Hepatocyte (in vitro differentiated cells): Measurements from ENCODE around the gene TBC1D25. TPM values are rescaled to one million over a fixed set of nuclear protein-coding genes. Genes with fewer than 3 reads are reported as not detected.
"Not testable (repeated sequence)": the region's sequence is repeated elsewhere in the genome, so short reads cannot be mapped to it uniquely, and the experiment has no call there.

Experiments
- DNase-seq: peaks from one replicate; pipeline ENCODE4 v3.0.0-alpha.2; 2016; ENCODE audit warnings: low spot score
- H2AFZ ChIP-seq: fragments of 200-600 bp; sonication (generic); 2 replicates; pipeline ENCODE4 v1.6.0; 2016; ENCODE audit warnings: antibody characterized with exemption, mild to moderate bottlenecking
- H3K27ac ChIP-seq: fragments of 200-600 bp; sonication (generic); 2 replicates; pipeline ENCODE4 v1.5.1; 2016; ENCODE audit warnings: mild to moderate bottlenecking
- H3K27me3 ChIP-seq: fragments of 200-600 bp; sonication (generic); 2 replicates; pipeline ENCODE4 v1.6.1; 2016
- H3K36me3 ChIP-seq: fragments of 200-600 bp; sonication (generic); replicated peaks from 2 replicates; pipeline ENCODE4 v1.5.1; 2016; ENCODE audit warnings: low read depth; ENCODE audit not compliant: insufficient read depth
- H3K4me1 ChIP-seq: fragments of 200-600 bp; sonication (generic); 2 replicates; pipeline ENCODE4 v1.5.1; 2016; ENCODE audit warnings: mild to moderate bottlenecking, moderate library complexity; ENCODE audit not compliant: insufficient read depth
- H3K4me2 ChIP-seq: fragments of 200-600 bp; sonication (generic); 2 replicates; pipeline ENCODE4 v1.6.0; 2016
- H3K4me3 ChIP-seq: fragments of 200-600 bp; sonication (generic); 2 replicates; pipeline ENCODE4 v1.5.1; 2016; ENCODE audit warnings: mild to moderate bottlenecking
- H3K79me2 ChIP-seq: fragments of 200-600 bp; sonication (generic); 2 replicates; pipeline ENCODE4 v1.6.0; 2017; ENCODE audit warnings: mild to moderate bottlenecking
- H3K9me2 ChIP-seq: fragments of 200-600 bp; sonication (generic); replicated peaks from 2 replicates; pipeline ENCODE4 v1.6.0; 2017; ENCODE audit warnings: mild to moderate bottlenecking; ENCODE audit not compliant: insufficient read depth
- H3K9me3 ChIP-seq: fragments of 200-600 bp; sonication (generic); 2 replicates; pipeline ENCODE4 v1.5.1; 2016; ENCODE audit warnings: low read depth, mild to moderate bottlenecking
- H4K20me1 ChIP-seq: fragments of 200-600 bp; sonication (generic); 2 replicates; pipeline ENCODE4 v1.6.0; 2016; ENCODE audit warnings: mild to moderate bottlenecking; ENCODE audit not compliant: insufficient read depth, poor library complexity, severe bottlenecking
- CTCF ChIP-seq: fragments of 200-600 bp; sonication (generic); IDR thresholded peaks from 2 replicates; pipeline ENCODE4 v1.5.1; 2016; ENCODE audit warnings: antibody characterized with exemption, mild to moderate bottlenecking; ENCODE audit not compliant: poor library complexity
- EZH2 ChIP-seq: fragments of 200-600 bp; sonication (generic); IDR thresholded peaks from 2 replicates; pipeline ENCODE4 v1.6.1; 2016; ENCODE audit warnings: antibody characterized with exemption, mild to moderate bottlenecking, borderline replicate concordance
- EZH2phosphoT487 ChIP-seq: fragments of 200-600 bp; sonication (generic); IDR thresholded peaks from one replicate; pipeline ENCODE4 v1.6.1; 2018; ENCODE audit warnings: antibody characterized with exemption, mild to moderate bottlenecking, low read depth, moderate library complexity; ENCODE audit not compliant: unreplicated experiment, severe bottlenecking
- WGBS: methylation state at CpG from one replicate; pipeline ENCODE4 v1.1.6; 2016; ENCODE audit warnings: low lambda C conversion rate; ENCODE audit errors: missing lambda C conversion rate; 5-methylcytosine and 5-hydroxymethylcytosine counted together
- polyA plus RNA-seq: library from polyadenylated mRNA; unstranded; fragments of >200 nt; fragmentation: Nextera tagmentation; extraction: Ambion mirVana; gene quantifications from 2 replicates; pipeline ENCODE4 v1.2.1, GENCODE V29; 2016
- total RNA-seq: library from RNA; depleted of rRNA; stranded (reverse); fragments of >200 nt; gene quantifications from 2 replicates; pipeline ENCODE4 v1.2.3, GENCODE V29; 2014

The TBC1D25 gene
- total and polyA plus RNA-seq, 2 experiments from 2014 or later: 4.5 to 11.2 TPM

GRCh38 chrX:48516285-48516684 lies 23.2 kb upstream of the TBC1D25 start:
- H3K27ac ChIP-seq: no peak overlapping the region
- no peak for DNase-seq
- H3K4me3 ChIP-seq: no peak overlapping the region
- H3K27me3 ChIP-seq: no peaks in the 10 kb centered on the region
- H3K4me1 ChIP-seq: no peaks in the 10 kb centered on the region
- H4K20me1 ChIP-seq: no peaks in the 10 kb centered on the region
- H3K9me3 ChIP-seq: no peaks in the 10 kb centered on the region
- no peak overlapping the region for H3K4me2 ChIP-seq
- no peak for TF ChIP-seq EZH2phosphoT487
- TF ChIP-seq CTCF: no peak
- TF ChIP-seq EZH2: no peak
- no peaks in the 10 kb centered on the region for H3K9me2 ChIP-seq
- no peaks in the 10 kb centered on the region for H3K79me2 ChIP-seq
- H2AFZ ChIP-seq: no peak overlapping the region
- H3K36me3 ChIP-seq: no peaks in the 10 kb centered on the region
- WGBS: 78% methylated on average over 10 of the region's 10 CpGs

GRCh38 chrX:48516987-48517386 lies 22.5 kb upstream of the TBC1D25 start:
- Histone ChIP-seq H2AFZ (no peak overlapping the region), H3K27ac (no peak overlapping the region), H3K4me3 (no peak overlapping the region), H3K4me2 (no peak overlapping the region), H3K79me2 (no peaks in the 10 kb centered on the region), H3K9me3 (no peaks in the 10 kb centered on the region), H3K36me3 (no peaks in the 10 kb centered on the region), H3K9me2 (no peaks in the 10 kb centered on the region), H3K4me1 (no peaks in the 10 kb centered on the region), H3K27me3 (no peaks in the 10 kb centered on the region), H4K20me1 (no peaks in the 10 kb centered on the region)
- TF ChIP-seq EZH2phosphoT487 (no peak), CTCF (no peak), EZH2 (no peak)
- no peak for DNase-seq
- WGBS: 71% methylated on average over 5 of the region's 5 CpGs

- not testable (repeated sequence) for H3K27me3 ChIP-seq, H3K9me2 ChIP-seq, H2AFZ ChIP-seq, H3K27ac ChIP-seq, H3K36me3 ChIP-seq, H4K20me1 ChIP-seq, H3K4me2 ChIP-seq, DNase-seq, H3K9me3 ChIP-seq, H3K4me3 ChIP-seq, H3K4me1 ChIP-seq
- WGBS: 61% methylated on average over 4 of the region's 4 CpGs
- H3K79me2 ChIP-seq: peaks cover 12% of the 10 kb centered on the region
Observed at GRCh38 chrX:48519481-48519880, 20.0 kb upstream of the TBC1D25 start.

DNA sequence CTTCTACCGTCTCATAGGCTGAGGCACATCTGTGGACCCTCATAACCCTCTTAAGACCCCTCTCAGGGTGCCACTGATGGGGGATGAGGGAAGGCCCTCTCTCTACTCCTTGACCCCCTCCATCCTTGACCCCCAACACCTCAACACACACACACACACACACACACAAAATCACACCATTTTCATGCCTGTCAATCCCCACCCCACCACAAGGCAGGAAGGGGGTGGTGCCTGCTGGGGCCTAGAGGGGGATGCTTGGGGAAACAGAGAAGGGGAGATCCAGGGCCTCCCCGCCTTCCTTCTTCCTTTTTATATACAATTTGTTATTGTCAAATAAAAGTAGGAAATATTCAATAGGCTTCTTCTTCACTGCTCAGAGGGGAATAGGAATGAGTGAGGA lies 19.1 kb upstream of the TBC1D25 start:
- Histone ChIP-seq H3K27me3 (no peaks in the 10 kb centered on the region), H3K36me3 (no peaks in the 10 kb centered on the region), H3K27ac (no peak overlapping the region), H2AFZ (no peak overlapping the region), H3K9me3 (no peaks in the 10 kb centered on the region), H4K20me1 (no peaks in the 10 kb centered on the region), H3K4me3 (no peak overlapping the region), H3K4me2 (no peak overlapping the region), H3K4me1 (no peaks in the 10 kb centered on the region), H3K9me2 (no peaks in the 10 kb centered on the region), H3K79me2 (peaks cover 19% of the 10 kb centered on the region)
- TF ChIP-seq CTCF: no peak
- TF ChIP-seq EZH2phosphoT487: no peak
- TF ChIP-seq EZH2: no peak
- 75% methylated on average over 2 of the region's 2 CpGs for WGBS
- no peak for DNase-seq
